Testis (tissue), 3 donors: ENCODE results near the gene KIAA2012. TPM values are rescaled to one million over a fixed set of nuclear protein-coding genes. Genes with fewer than 3 reads are reported as not detected.

ENCODE experiments used
- DNase-seq: peaks from one replicate; pipeline ENCODE4 v3.0.0-alpha.2; 2019
- H3K27ac ChIP-seq, 2 donors: fragments of 200-600 bp; sonication (generic); one replicate each; pipeline ENCODE4 v1.5.1; 2019
- H3K27me3 ChIP-seq: fragments of 200-600 bp; sonication (generic); one replicate; pipeline ENCODE4 v1.5.1; 2019
- H3K36me3 ChIP-seq: fragments of 200-600 bp; sonication (generic); one replicate; pipeline ENCODE4 v1.5.1; 2017; ENCODE audit warnings: low read depth; ENCODE audit errors: missing control alignments
- H3K4me1 ChIP-seq: fragments of 200-600 bp; sonication (generic); one replicate; pipeline ENCODE4 v1.5.1; 2019
- H3K4me3 ChIP-seq, 2 donors: fragments of 200-600 bp; sonication (generic); one replicate each; pipeline ENCODE4 v1.5.1; 2017 to 2019
- H3K9me3 ChIP-seq: fragments of 200-600 bp; sonication (generic); one replicate; pipeline ENCODE4 v1.5.1; 2017
- CTCF ChIP-seq, 3 experiments: fragments of 450-650 bp in 2 of 3; fragments of 200-600 bp in 1 of 3; sonication (generic) in 1 of 3; IDR thresholded peaks; one replicate each; pipeline ENCODE4 v1.5.1; 2016 to 2019; ENCODE audit warnings: antibody characterized with exemption in 3 of 3, mild to moderate bottlenecking in 2 of 3, moderate library complexity in 1 of 3
- POLR2A ChIP-seq: fragments of 450-650 bp; IDR thresholded peaks from one replicate; pipeline ENCODE4 v1.6.1; 2017; ENCODE audit warnings: antibody characterized with exemption, mild to moderate bottlenecking, moderate library complexity
- WGBS, 2 donors: methylation state at CpG; one replicate each; pipeline ENCODE4 v1.1.5; 2018; 5-methylcytosine and 5-hydroxymethylcytosine counted together
- intact Hi-C: fragments of 100-400 bp; cut with DNase I; formaldehyde crosslinking; loops from one replicate; pipeline ENCODE4 v1.15.1; 2023; ENCODE audit warnings: low total_unique reads
- polyA plus RNA-seq: library from polyadenylated mRNA; stranded (reverse); fragments of 350-450 nt; fragmentation: Illumina TruSeq; extraction: RNeasy Lipid Tissue Mini Kit (QIAGEN cat#74804); gene quantifications from one replicate; pipeline ENCODE4 v1.2.3, GENCODE V29; 2014; ENCODE audit warnings: low read depth, low replicate concordance; ENCODE audit not compliant: insufficient read depth
- total RNA-seq, 2 donors: library from RNA; depleted of rRNA; stranded (reverse); fragments of >200 nt; gene quantifications; one replicate each; pipeline ENCODE4 v1.2.3, GENCODE V29; 2016

Gene KIAA2012
- total and polyA plus RNA-seq, 3 donors from 2014 or later: 1.1 to 1.6 (median 1.3) TPM

GRCh38 chr2:202042444-202042843 is 30.6 kb upstream of the KIAA2012 start:
- no peak for DNase-seq
- no peaks in the 10 kb centered on the region for H3K4me1 ChIP-seq
- intact Hi-C loops: no loop called here
- TF ChIP-seq CTCF (IDR thresholded peaks at IDR 0.05) (no peak), POLR2A (no peak)
- no peak overlapping the region for H3K4me3 ChIP-seq
- H3K27me3 ChIP-seq: no peaks in the 10 kb centered on the region
- no peaks in the 10 kb centered on the region for H3K36me3 ChIP-seq
- 92% methylated on average over 5 of the region's 5 CpGs for WGBS, 2 donors
- no peak overlapping the region for H3K27ac ChIP-seq
- H3K9me3 ChIP-seq: no peaks in the 10 kb centered on the region

- Histone ChIP-seq H3K9me3 (no peaks in the 10 kb centered on the region), H3K4me3 (no peak overlapping the region), H3K27ac (no peak overlapping the region), H3K4me1 (no peaks in the 10 kb centered on the region), H3K27me3 (no peaks in the 10 kb centered on the region), H3K36me3 (no peaks in the 10 kb centered on the region)
- TF ChIP-seq POLR2A (no peak), CTCF (IDR thresholded peaks at IDR 0.05) (no peak)
- no peak for DNase-seq
- intact Hi-C loops: no loop called here
- 93 to 94% methylated on average over 6 of the region's 6 CpGs for WGBS, 2 donors
These were observed 29.6 kb upstream of the KIAA2012 start for GRCh38 chr2:202043475-202043874.

- Histone ChIP-seq H3K4me1 (no peaks in the 10 kb centered on the region), H3K27me3 (no peaks in the 10 kb centered on the region), H3K9me3 (no peaks in the 10 kb centered on the region), H3K4me3 (no peak overlapping the region), H3K36me3 (no peaks in the 10 kb centered on the region), H3K27ac (no peak overlapping the region)
- intact Hi-C loops: no loop called here
- DNase-seq: no peak
- TF ChIP-seq POLR2A: no peak
- no peak for TF ChIP-seq CTCF (IDR thresholded peaks at IDR 0.05)
These were observed 28.3 kb upstream of the KIAA2012 start for GRCh38 chr2:202044777-202045176.

- H3K9me3 ChIP-seq: no peaks in the 10 kb centered on the region
- H3K27ac ChIP-seq: no peak overlapping the region
- no peaks in the 10 kb centered on the region for H3K4me1 ChIP-seq
- no peaks in the 10 kb centered on the region for H3K27me3 ChIP-seq
- 87% methylated on average over 5 to 7 of the region's 7 CpGs for WGBS, 2 donors
- H3K4me3 ChIP-seq: no peak overlapping the region
- TF ChIP-seq POLR2A (no peak), CTCF (IDR thresholded peaks at IDR 0.05) (no peak)
- H3K36me3 ChIP-seq: no peaks in the 10 kb centered on the region
- no peak for DNase-seq
- intact Hi-C loops: no loop called here
These were observed 26.5 kb upstream of the KIAA2012 start for GRCh38 chr2:202046572-202046971.

- Histone ChIP-seq H3K4me3 (no peak overlapping the region), H3K27me3 (no peaks in the 10 kb centered on the region), H3K27ac (no peak overlapping the region), H3K36me3 (no peaks in the 10 kb centered on the region), H3K9me3 (no peaks in the 10 kb centered on the region), H3K4me1 (no peaks in the 10 kb centered on the region)
- no peak for DNase-seq
- 92 to 96% methylated on average over 2 of the region's 2 CpGs for whole genome bisulfite sequencing, 2 donors
- no peak for TF ChIP-seq POLR2A
- no peak for TF ChIP-seq CTCF (IDR thresholded peaks at IDR 0.05)
- intact Hi-C loops: no loop called here
These were observed 23.8 kb upstream of the KIAA2012 start for GRCh38 chr2:202049092-202049728.
